SK-N-SH (cell line): ENCODE results near the gene IGDCC3. TPM values are rescaled to one million over a fixed set of nuclear protein-coding genes. Genes with fewer than 3 reads are reported as not detected.

Experiments used
- CTCF ChIA-PET: fragments of 300-600, 350-600 bp; formaldehyde crosslinking; extraction: SDS; loops from one replicate; lab custom pipeline; 2021; lab: Yijun Ruan, JAX
- POLR2A ChIA-PET: fragments of 350-600 bp; sonication (Branson Sonifier 250); formaldehyde crosslinking; extraction: SDS; loops from one replicate; lab custom pipeline; 2020; ENCODE audit warnings: antibody characterized with exemption, inconsistent platforms; lab: Yijun Ruan, JAX
- DNase-seq: peaks from one replicate; pipeline ENCODE4 v3.0.0; 2012
- H2AFZ ChIP-seq: fragments of 200-600 bp; sonication (generic); 2 replicates; pipeline ENCODE4 v1.8.1; 2016; ENCODE audit warnings: antibody characterized with exemption, mild to moderate bottlenecking, low read depth
- H3F3A ChIP-seq: fragments of 200-600 bp; sonication (generic); replicated peaks from 2 replicates; pipeline ENCODE3; 2016; ENCODE audit warnings: antibody characterized with exemption, mild to moderate bottlenecking; ENCODE audit not compliant: insufficient read depth
- H3K27ac ChIP-seq, 2 experiments: fragments of 200-500 bp in 1 of 2; fragments of 200-600 bp in 1 of 2; sonication (Bioruptor generic) in 1 of 2; sonication (generic), shearing (Covaris generic) in 1 of 2; 2 replicates each; pipeline versions ENCODE4 v1.5.1 to v1.6.1; 2014 to 2016; ENCODE audit warnings: low read depth in 2 of 2, inconsistent platforms in 1 of 2, low read length in 1 of 2, mild to moderate bottlenecking in 1 of 2, mixed read lengths in 1 of 2
- H3K27me3 ChIP-seq: fragments of 200-600 bp; sonication (generic), shearing (Covaris generic); 2 replicates; pipeline ENCODE4 v1.6.1; 2016; ENCODE audit warnings: mixed run types; ENCODE audit not compliant: insufficient read depth
- H3K36me3 ChIP-seq, 2 experiments: fragments of 200-500 bp in 1 of 2; fragments of 200-600 bp in 1 of 2; sonication (Bioruptor generic) in 1 of 2; sonication (generic) in 1 of 2; replicated peaks in 1 of 2; 2 replicates each; pipeline versions ENCODE3 to v1.5.1; 2014 to 2016; ENCODE audit warnings: low read length in 1 of 2, mild to moderate bottlenecking in 1 of 2; ENCODE audit not compliant: insufficient read depth in 2 of 2, control insufficient read depth in 1 of 2
- H3K4me1 ChIP-seq, 2 experiments: fragments of 200-500 bp in 1 of 2; fragments of 200-600 bp in 1 of 2; sonication (Bioruptor generic) in 1 of 2; sonication (generic), shearing (Covaris generic) in 1 of 2; 2 replicates each; pipeline versions ENCODE4 v1.5.1 to v1.6.1; 2014 to 2016; ENCODE audit warnings: low read depth in 1 of 2, low read length in 1 of 2, mixed run types in 1 of 2; ENCODE audit not compliant: insufficient read depth in 2 of 2, control insufficient read depth in 1 of 2
- H3K4me2 ChIP-seq: fragments of 200-600 bp; sonication (generic), shearing (Covaris generic); 2 replicates; pipeline ENCODE4 v1.6.1; 2017; ENCODE audit warnings: mixed run types
- H3K4me3 ChIP-seq, 2 experiments: fragments of 200-500 bp in 1 of 2; fragments of 200-600 bp in 1 of 2; sonication (Bioruptor generic) in 1 of 2; sonication (generic), shearing (Covaris generic) in 1 of 2; 2 replicates each; pipeline versions ENCODE4 v1.5.1 to v1.8.1; 2014 to 2016; ENCODE audit warnings: low read depth in 2 of 2, inconsistent platforms in 1 of 2, low read length in 1 of 2, mild to moderate bottlenecking in 1 of 2, mixed read lengths in 1 of 2, moderate library complexity in 1 of 2
- H3K79me2 ChIP-seq: fragments of 200-600 bp; sonication (generic); 2 replicates; pipeline ENCODE4 v1.8.1; 2017; ENCODE audit warnings: mild to moderate bottlenecking; ENCODE audit not compliant: insufficient read depth
- H3K9ac ChIP-seq: fragments of 200-600 bp; sonication (generic); 2 replicates; pipeline ENCODE4 v1.6.1; 2017; ENCODE audit warnings: mixed run types
- H3K9me2 ChIP-seq: fragments of 200-600 bp; sonication (generic); 2 replicates; pipeline ENCODE4 v1.6.1; 2017; ENCODE audit warnings: mixed run types
- H3K9me3 ChIP-seq: fragments of 200-600 bp; sonication (generic); 2 replicates; pipeline ENCODE4 v1.6.1; 2017; ENCODE audit warnings: mixed run types, mild to moderate bottlenecking, moderate library complexity
- H4K20me1 ChIP-seq: fragments of 200-600 bp; sonication (generic); 2 replicates; pipeline ENCODE4 v1.6.1; 2017; ENCODE audit warnings: mild to moderate bottlenecking, mixed run types; ENCODE audit not compliant: insufficient read depth
- CHD2 ChIP-seq: fragments of 150-350 bp; IDR thresholded peaks from 2 replicates; pipeline ENCODE4 v1.6.1; 2018; ENCODE audit warnings: low read length; ENCODE audit not compliant: partially characterized antibody
- EZH2phosphoT487 ChIP-seq: fragments of 200-600 bp; sonication (generic); IDR thresholded peaks from 2 replicates; pipeline ENCODE4 v1.6.1; 2017; ENCODE audit warnings: low read depth, mixed run types, mild to moderate bottlenecking, antibody characterized with exemption, moderate library complexity, borderline replicate concordance
- MEF2A ChIP-seq: IDR thresholded peaks from 2 replicates; pipeline ENCODE4 v1.4.0; 2012; ENCODE audit warnings: low read depth, borderline replicate concordance
- NFIC ChIP-seq: IDR thresholded peaks from 2 replicates; pipeline ENCODE4 v1.4.0; 2012; ENCODE audit warnings: borderline replicate concordance
- NRF1 ChIP-seq: IDR thresholded peaks from 2 replicates; pipeline ENCODE4 v1.6.1; 2012; ENCODE audit warnings: low read depth, mild to moderate bottlenecking, low read length
- SIN3A ChIP-seq: IDR thresholded peaks from 2 replicates; pipeline ENCODE4 v1.6.1; 2012; ENCODE audit warnings: low read depth, mild to moderate bottlenecking, low read length, moderate library complexity, borderline replicate concordance
- WGBS: methylation state at CpG from one replicate; pipeline ENCODE4 v1.1.6; 2017; ENCODE audit warnings: low lambda C conversion rate; 5-methylcytosine and 5-hydroxymethylcytosine counted together
- polyA plus RNA-seq, 3 experiments: library from polyadenylated mRNA; depleted of rRNA; stranded (reverse); fragments of >200 nt; gene quantifications; 2 replicates each; pipeline ENCODE4 v1.2.3, GENCODE V29; 2012
- TF ChIP-seq, protein P1 (sequence below): fragments of 150-350 bp; IDR thresholded peaks from 2 replicates; pipeline ENCODE4 v1.6.1; 2016; ENCODE audit warnings: mild to moderate bottlenecking, low read depth, low read length
- TF ChIP-seq, protein P2 (sequence below): IDR thresholded peaks from 2 replicates; pipeline ENCODE4 v1.4.0; 2012; ENCODE audit warnings: low read depth
- TF ChIP-seq, protein P3 (sequence below): fragments of 200-600 bp; sonication (generic); IDR thresholded peaks from 2 replicates; pipeline ENCODE4 v1.6.1; 2017; ENCODE audit warnings: antibody characterized with exemption, mild to moderate bottlenecking, moderate library complexity
- TF ChIP-seq, protein P4 (sequence below): IDR thresholded peaks from 2 replicates; pipeline ENCODE4; 2012

Gene IGDCC3
- polyA plus RNA-seq, 1 of the 3 experiments (the other 2 are of a cell fraction) = 0.43 TPM

DNA sequence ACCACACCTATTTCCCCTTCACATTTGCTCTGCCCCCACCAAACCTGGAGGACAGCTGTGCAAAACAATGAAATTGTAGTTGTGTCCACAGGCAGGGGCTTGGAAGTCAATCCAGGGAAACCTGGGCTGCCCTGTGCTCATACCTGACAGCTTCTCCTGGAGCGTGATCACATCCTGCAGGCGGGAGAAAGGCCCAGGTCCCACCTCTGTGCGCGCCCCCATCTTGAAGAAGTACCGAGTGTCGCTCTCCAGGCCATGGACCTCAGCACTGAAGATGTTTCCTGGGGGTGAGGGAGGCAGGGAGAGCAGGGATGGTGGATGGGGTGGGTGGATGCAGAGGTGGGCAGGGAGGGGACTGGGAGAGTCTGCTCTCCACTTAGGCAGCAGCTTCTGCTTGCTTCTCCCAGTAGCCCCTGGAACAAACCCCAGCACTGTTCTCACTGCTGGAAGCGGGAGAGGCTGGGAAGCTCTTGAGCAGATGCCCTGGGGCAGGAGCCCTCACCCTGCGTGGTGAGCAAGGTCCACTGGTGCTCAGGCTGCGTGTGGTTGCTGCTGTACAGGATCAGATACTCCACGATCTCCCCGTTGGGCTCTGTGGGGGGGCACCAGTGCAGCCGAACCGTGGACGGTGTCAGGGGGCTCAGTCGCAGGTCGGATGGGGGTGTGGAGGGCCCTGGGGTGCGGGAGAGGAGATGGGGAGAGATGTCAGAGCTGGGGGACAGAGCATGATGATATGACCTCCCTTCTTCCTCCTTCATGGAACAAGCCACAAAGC is 10.7 kb upstream of the IGDCC3 start (continued):
- TF ChIP-seq, protein P1, sequence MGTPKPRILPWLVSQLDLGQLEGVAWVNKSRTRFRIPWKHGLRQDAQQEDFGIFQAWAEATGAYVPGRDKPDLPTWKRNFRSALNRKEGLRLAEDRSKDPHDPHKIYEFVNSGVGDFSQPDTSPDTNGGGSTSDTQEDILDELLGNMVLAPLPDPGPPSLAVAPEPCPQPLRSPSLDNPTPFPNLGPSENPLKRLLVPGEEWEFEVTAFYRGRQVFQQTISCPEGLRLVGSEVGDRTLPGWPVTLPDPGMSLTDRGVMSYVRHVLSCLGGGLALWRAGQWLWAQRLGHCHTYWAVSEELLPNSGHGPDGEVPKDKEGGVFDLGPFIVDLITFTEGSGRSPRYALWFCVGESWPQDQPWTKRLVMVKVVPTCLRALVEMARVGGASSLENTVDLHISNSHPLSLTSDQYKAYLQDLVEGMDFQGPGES = no peak
- TF ChIP-seq NRF1 (no peak), NFIC (no peak), SIN3A (no peak), MEF2A (no peak), CHD2 (no peak), EZH2phosphoT487 (no peak)
- TF ChIP-seq, protein P2, sequence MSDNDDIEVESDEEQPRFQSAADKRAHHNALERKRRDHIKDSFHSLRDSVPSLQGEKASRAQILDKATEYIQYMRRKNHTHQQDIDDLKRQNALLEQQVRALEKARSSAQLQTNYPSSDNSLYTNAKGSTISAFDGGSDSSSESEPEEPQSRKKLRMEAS = no peak
- TF ChIP-seq, protein P3, sequence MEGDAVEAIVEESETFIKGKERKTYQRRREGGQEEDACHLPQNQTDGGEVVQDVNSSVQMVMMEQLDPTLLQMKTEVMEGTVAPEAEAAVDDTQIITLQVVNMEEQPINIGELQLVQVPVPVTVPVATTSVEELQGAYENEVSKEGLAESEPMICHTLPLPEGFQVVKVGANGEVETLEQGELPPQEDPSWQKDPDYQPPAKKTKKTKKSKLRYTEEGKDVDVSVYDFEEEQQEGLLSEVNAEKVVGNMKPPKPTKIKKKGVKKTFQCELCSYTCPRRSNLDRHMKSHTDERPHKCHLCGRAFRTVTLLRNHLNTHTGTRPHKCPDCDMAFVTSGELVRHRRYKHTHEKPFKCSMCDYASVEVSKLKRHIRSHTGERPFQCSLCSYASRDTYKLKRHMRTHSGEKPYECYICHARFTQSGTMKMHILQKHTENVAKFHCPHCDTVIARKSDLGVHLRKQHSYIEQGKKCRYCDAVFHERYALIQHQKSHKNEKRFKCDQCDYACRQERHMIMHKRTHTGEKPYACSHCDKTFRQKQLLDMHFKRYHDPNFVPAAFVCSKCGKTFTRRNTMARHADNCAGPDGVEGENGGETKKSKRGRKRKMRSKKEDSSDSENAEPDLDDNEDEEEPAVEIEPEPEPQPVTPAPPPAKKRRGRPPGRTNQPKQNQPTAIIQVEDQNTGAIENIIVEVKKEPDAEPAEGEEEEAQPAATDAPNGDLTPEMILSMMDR = no peak

DNA sequence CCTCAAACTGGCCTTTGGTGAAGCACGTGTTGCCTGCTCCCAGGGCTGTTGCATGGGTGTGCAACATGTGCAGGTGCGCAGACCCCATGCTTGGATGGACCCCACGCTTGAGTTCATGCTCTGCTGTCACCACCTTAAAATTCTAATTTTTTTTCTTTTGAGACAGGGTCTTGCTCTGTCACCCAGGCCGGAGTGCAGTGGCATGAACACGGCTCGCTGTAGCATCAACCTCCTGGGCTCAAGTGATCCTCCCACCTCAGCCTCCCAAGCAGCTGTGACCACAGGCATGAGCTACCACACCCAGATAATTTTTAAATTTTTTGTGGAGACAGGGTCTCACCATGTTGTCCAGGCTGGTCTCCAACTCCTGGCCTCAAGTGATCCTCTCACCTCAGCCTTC is 9.1 kb upstream of the IGDCC3 start:
- Histone ChIP-seq H3K9me3 (no peaks in the 10 kb centered on the region), H2AFZ (no peak overlapping the region), H3K9me2 (no peaks in the 10 kb centered on the region), H3K79me2 (no peaks in the 10 kb centered on the region), H3K27ac (no peak overlapping the region), H3K36me3 (no peaks in the 10 kb centered on the region), H3K4me1 (peaks cover 0 to 21% of the 10 kb centered on the region in 2 experiments; a peak in 1 of 4 replicates), H3K27me3 (no peaks in the 10 kb centered on the region), H3F3A (peaks cover 4% of the 10 kb centered on the region), H3K9ac (no peak overlapping the region), H3K4me2 (no peak overlapping the region), H4K20me1 (no peaks in the 10 kb centered on the region), H3K4me3 (no peak overlapping the region)
- POLR2A ChIA-PET = no interaction called here
- CTCF ChIA-PET = interaction anchor here (3.0 to 37.1 kb wide), 5 partner anchors 9 to 64 kb away, joined by 36 to 969 read pairs (median 60); no protein-coding TSS in a partner anchor
- WGBS = 87% methylated on average over 6 of the region's 6 CpGs
- TF ChIP-seq, protein P4, sequence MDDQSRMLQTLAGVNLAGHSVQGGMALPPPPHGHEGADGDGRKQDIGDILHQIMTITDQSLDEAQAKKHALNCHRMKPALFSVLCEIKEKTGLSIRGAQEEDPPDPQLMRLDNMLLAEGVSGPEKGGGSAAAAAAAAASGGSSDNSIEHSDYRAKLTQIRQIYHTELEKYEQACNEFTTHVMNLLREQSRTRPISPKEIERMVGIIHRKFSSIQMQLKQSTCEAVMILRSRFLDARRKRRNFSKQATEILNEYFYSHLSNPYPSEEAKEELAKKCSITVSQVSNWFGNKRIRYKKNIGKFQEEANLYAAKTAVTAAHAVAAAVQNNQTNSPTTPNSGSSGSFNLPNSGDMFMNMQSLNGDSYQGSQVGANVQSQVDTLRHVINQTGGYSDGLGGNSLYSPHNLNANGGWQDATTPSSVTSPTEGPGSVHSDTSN = no peak
- DNase-seq = no peak
